ENCODE data around the gene RAG1.

RAG1 gene

GRCh38 chr11:36617543-36618362, 49.9 kb downstream of the RAG1 start:
- TF ChIP-seq CTCF (IDR thresholded peaks at IDR 0.05; ENCODE audit: low read depth, low read length) = no peak

GRCh38 chr11:36618363-36619047, 50.7 kb downstream of the RAG1 start:
- TF ChIP-seq CTCF (IDR thresholded peaks at IDR 0.05; ENCODE audit: low read depth, low read length) = no peak
- H3K4me3 ChIP-seq (ENCODE audit: low read depth, low read length) = no peak overlapping the region

More at GRCh38 chr11:36617543-36618362, 49.9 kb downstream of the RAG1 start:
- no peak overlapping the region for H3K4me3 ChIP-seq (ENCODE audit: low read depth, low read length)

GRCh38 chr11:36619502-36619901, 51.7 kb downstream of the RAG1 start:
- no peak overlapping the region for H3K4me3 ChIP-seq (ENCODE audit: low read depth, low read length)

GRCh38 chr11:36620246-36620645, 52.4 kb downstream of the RAG1 start:
- no peak overlapping the region for H3K4me3 ChIP-seq (ENCODE audit: low read depth, low read length)
- TF ChIP-seq CTCF (IDR thresholded peaks at IDR 0.05; ENCODE audit: low read depth, low read length) = no peak

More at GRCh38 chr11:36619502-36619901, 51.7 kb downstream of the RAG1 start:
- no peak for TF ChIP-seq CTCF (IDR thresholded peaks at IDR 0.05; ENCODE audit: low read depth, low read length)

- no peak overlapping the region for H3K4me3 ChIP-seq (ENCODE audit: low read depth, low read length)
- no peak for TF ChIP-seq CTCF (IDR thresholded peaks at IDR 0.05; ENCODE audit: low read depth, low read length)
Measured at GRCh38 chr11:36622431-36623136, 54.8 kb downstream of the RAG1 start.

GRCh38 chr11:36623494-36623893, 55.7 kb downstream of the RAG1 start:
- TF ChIP-seq CTCF (IDR thresholded peaks at IDR 0.05; ENCODE audit: low read depth, low read length) = no peak
- H3K4me3 ChIP-seq (ENCODE audit: low read depth, low read length) = no peak overlapping the region
